Upper lobe of left lung (tissue), 6 donors: Measurements from ENCODE around the gene CSRP1. TPM values are rescaled to one million over a fixed set of nuclear protein-coding genes. Genes with fewer than 3 reads are reported as not detected.

Source experiments
- ATAC-seq, 2 donors: fragments of 200-7000 bp; cut with Tn5 transposase; one replicate each; pipeline ENCODE4 v1.9.1; 2022; ENCODE audit warnings: mild to moderate bottlenecking in 2 of 2, moderate library complexity in 2 of 2; ENCODE audit not compliant: low FRiP score in 2 of 2
- DNase-seq, 2 donors: peaks; one replicate each; pipeline ENCODE4 v3.0.0-alpha.2; 2019 to 2020
- H3K27ac ChIP-seq, 4 donors: fragments of 200-600 bp; sonication (generic); one replicate each; pipeline ENCODE4 v1.5.1; 2016 to 2019
- H3K27me3 ChIP-seq, 4 donors: fragments of 200-600 bp; sonication (generic); one replicate each; pipeline ENCODE4 v1.5.1; 2017 to 2019
- H3K36me3 ChIP-seq, 4 donors: fragments of 200-600 bp; sonication (generic); one replicate each; pipeline ENCODE4 v1.5.1; 2016 to 2019
- H3K4me1 ChIP-seq, 4 donors: fragments of 200-600 bp; sonication (generic); one replicate each; pipeline ENCODE4 v1.5.1; 2018 to 2019
- H3K4me3 ChIP-seq, 4 donors: fragments of 200-600 bp; sonication (generic); one replicate each; pipeline ENCODE4 v1.5.1; 2017 to 2019; ENCODE audit warnings: mild to moderate bottlenecking in 2 of 4, moderate library complexity in 1 of 4
- H3K9me3 ChIP-seq, 4 donors: fragments of 200-600 bp; sonication (generic); one replicate each; pipeline ENCODE4 v1.5.1; 2018 to 2019
- CTCF ChIP-seq, 6 experiments: fragments of 450-650 bp in 4 of 6; fragments of 200-600 bp in 2 of 6; sonication (generic) in 2 of 6; IDR thresholded peaks; one replicate each; pipeline ENCODE4 v1.5.1; 2016 to 2019; ENCODE audit warnings: antibody characterized with exemption in 6 of 6
- EP300 ChIP-seq, 4 donors: sonication (generic); formaldehyde crosslinking; IDR thresholded peaks; one replicate each; pipeline ENCODE4 v1.5.1; 2017; ENCODE audit warnings: antibody characterized with exemption in 4 of 4, control low read depth in 2 of 4
- POLR2A ChIP-seq, 4 donors: fragments of 450-650 bp; IDR thresholded peaks; one replicate each; pipeline ENCODE4 v1.5.1; 2016 to 2017; ENCODE audit warnings: antibody characterized with exemption in 4 of 4, mild to moderate bottlenecking in 2 of 4
- POLR2AphosphoS5 ChIP-seq, 2 donors: sonication (generic); formaldehyde crosslinking; IDR thresholded peaks; one replicate each; pipeline ENCODE4 v1.5.1; 2017; ENCODE audit warnings: antibody characterized with exemption in 2 of 2
- WGBS, 2 donors: methylation state at CpG; one replicate each; pipeline ENCODE4 v1.1.5; 2017 to 2018; 5-methylcytosine and 5-hydroxymethylcytosine counted together
- total RNA-seq, 6 donors: library from RNA; depleted of rRNA in 4 of 6; stranded (reverse); fragments of >200 nt in 4 of 6; gene quantifications; one replicate each; pipeline versions ENCODE4 v1.1.0 to v1.2.1, GENCODE V29; 2016 to 2021
- donor health status: DM: no; HTN: no; CAD: no; lungs with moderate emphysema.
- donor health status: DM: no; HTN: yes; CAD: no; lungs with severe emphysema.

Gene CSRP1
- total RNA-seq, 6 donors from 2014 or later: 200 to 495 (median 327) TPM

DNA sequence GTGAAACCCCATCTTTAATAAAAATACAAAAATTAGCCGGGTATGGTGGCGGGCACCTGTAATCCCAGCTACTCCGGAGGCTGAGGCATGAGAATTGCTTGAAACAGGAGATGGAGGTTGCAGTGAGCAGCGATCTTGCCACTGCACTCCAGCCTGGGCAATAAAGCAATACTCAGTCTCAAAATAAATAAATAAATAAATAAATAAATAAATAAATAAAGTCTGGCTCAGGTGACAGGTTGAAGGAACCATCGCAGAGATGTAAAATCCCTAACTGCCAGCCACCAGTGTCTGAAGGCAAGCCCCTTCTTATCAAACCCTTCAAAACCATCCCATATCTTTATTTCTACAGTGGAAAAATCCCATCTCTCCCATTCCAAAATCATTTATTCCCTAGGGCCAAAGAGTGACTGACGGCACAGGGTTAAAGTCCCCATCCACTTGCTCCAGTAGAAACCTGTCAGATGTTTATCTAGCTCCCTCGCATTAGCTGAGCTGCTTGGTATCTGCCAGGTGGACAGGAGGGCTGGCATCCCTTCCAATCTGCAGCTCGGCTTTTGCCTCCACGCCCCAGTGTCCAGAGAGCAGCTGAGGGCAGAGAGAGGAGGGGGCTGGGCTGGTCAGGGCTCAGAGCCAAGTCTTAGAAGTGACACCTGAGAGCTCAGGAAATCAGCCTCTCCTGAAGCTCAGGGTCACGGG is 5.0 kb downstream of the CSRP1 start:
- DNase-seq: peak in 1 of 2 donors; percentile 60
- no peaks in the 10 kb centered on the region for H3K9me3 ChIP-seq
- peaks cover 0 to 7% (median 3%) of the 10 kb centered on the region in 4 donors for H3K36me3 ChIP-seq
- H3K4me3 ChIP-seq: no peak overlapping the region
- H3K4me1 ChIP-seq: peaks cover 62 to 88% (median 72%) of the 10 kb centered on the region in 4 donors
- TF ChIP-seq CTCF (IDR thresholded peaks at IDR 0.05): no peak
- no peak for TF ChIP-seq POLR2AphosphoS5 (IDR thresholded peaks at IDR 0.05)
- no peak for TF ChIP-seq EP300 (IDR thresholded peaks at IDR 0.05)
- no peak for TF ChIP-seq POLR2A (IDR thresholded peaks at IDR 0.05)
- no peaks in the 10 kb centered on the region for H3K27me3 ChIP-seq
- WGBS, 2 donors: 70 to 74% methylated on average over 8 to 10 of the region's 10 CpGs
- H3K27ac ChIP-seq: peak overlapping the region; percentile 88 to 94 (median 92)
- no peak for ATAC-seq

DNA sequence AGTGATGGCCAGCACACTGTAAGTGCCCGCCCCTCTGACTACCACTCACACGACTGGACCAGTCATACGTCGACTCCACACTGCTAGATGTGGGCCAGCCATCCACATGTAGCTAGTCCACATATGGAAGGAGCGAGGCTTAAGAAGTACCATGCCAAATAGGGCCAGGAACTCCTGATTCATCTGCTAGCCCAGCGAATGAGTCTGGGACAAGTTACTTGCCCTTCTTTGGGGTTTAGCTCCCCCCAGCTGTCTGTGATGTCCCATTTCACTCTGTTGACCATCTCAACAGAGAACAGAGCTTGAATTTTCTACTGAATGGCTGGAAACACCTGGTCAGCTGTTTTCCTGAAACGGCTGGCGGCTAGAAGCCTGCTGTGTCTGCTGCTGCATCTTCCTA is 5.8 kb downstream of the CSRP1 start:
- TF ChIP-seq EP300 (IDR thresholded peaks at IDR 0.05): no peak
- no peak for TF ChIP-seq CTCF (IDR thresholded peaks at IDR 0.05)
- no peak for TF ChIP-seq POLR2A (IDR thresholded peaks at IDR 0.05)
- no peak for TF ChIP-seq POLR2AphosphoS5 (IDR thresholded peaks at IDR 0.05)
- Histone ChIP-seq H3K9me3 (no peaks in the 10 kb centered on the region), H3K4me3 (no peak overlapping the region), H3K27ac (peak overlapping the region; percentile 67 to 94 (median 84)), H3K36me3 (peaks cover 0 to 7% (median 3%) of the 10 kb centered on the region in 4 donors), H3K4me1 (peaks cover 66 to 91% (median 76%) of the 10 kb centered on the region in 4 donors), H3K27me3 (no peaks in the 10 kb centered on the region)
- no peak for DNase-seq
- whole genome bisulfite sequencing, 2 donors: 79 to 81% methylated on average over 5 to 8 of the region's 8 CpGs
- ATAC-seq: no peak

DNA sequence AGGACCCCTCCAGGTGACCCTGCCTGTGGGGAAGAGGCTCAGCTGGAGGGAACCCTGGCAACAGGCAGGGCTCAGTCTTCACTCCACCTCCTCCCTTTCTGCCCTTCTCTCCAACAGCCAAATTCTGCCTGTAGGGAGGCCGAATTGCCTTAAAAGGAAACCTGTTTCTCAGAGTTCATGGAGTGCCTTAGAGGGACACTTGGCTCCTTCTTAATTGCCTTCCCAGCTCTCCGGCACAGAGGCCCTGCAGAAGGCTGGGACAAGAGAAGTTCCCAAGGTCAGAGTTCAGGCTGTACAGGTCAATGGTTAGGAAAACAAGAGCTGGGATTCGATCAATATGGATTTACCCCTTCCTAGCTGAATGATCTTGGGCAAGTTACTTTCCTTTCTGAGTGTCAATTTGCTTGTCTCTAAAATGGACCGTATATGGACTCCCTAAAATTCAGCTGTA is 6.2 kb downstream of the CSRP1 start:
- Histone ChIP-seq H3K4me3 (no peak overlapping the region), H3K4me1 (peaks cover 66 to 91% (median 76%) of the 10 kb centered on the region in 4 donors), H3K9me3 (no peaks in the 10 kb centered on the region), H3K27me3 (no peaks in the 10 kb centered on the region), H3K36me3 (peaks cover 0 to 8% (median 3%) of the 10 kb centered on the region in 4 donors), H3K27ac (peak overlapping the region; percentile 67 to 94 (median 84))
- 47 to 56% methylated on average over 4 of the region's 4 CpGs for WGBS, 2 donors
- DNase-seq (peak in 1 of 2 donors; percentile 66), ATAC-seq (peak; percentile 17 to 18)
- TF ChIP-seq EP300 (IDR thresholded peaks at IDR 0.05): peak in 1 of 4 donors; percentile 2
- TF ChIP-seq CTCF (IDR thresholded peaks at IDR 0.05): no peak

- H3K27me3 ChIP-seq: no peaks in the 10 kb centered on the region
- H3K27ac ChIP-seq: peak overlapping the region; percentile 67 to 94 (median 84)
- no peak for ATAC-seq
- DNase-seq: no peak
- no peaks in the 10 kb centered on the region for H3K9me3 ChIP-seq
- peaks cover 66 to 91% (median 76%) of the 10 kb centered on the region in 4 donors for H3K4me1 ChIP-seq
- TF ChIP-seq CTCF (IDR thresholded peaks at IDR 0.05): no peak
- TF ChIP-seq POLR2AphosphoS5 (IDR thresholded peaks at IDR 0.05): no peak
- TF ChIP-seq POLR2A (IDR thresholded peaks at IDR 0.05): no peak
- TF ChIP-seq EP300 (IDR thresholded peaks at IDR 0.05): no peak
- H3K36me3 ChIP-seq: peaks cover 4 to 14% (median 10%) of the 10 kb centered on the region in 4 donors
- no peak overlapping the region for H3K4me3 ChIP-seq
- 82 to 83% methylated on average over 3 to 8 of the region's 8 CpGs for WGBS, 2 donors
Measured at GRCh38 chr1:201499795-201500669, 6.9 kb downstream of the CSRP1 start.
